Natural killer cell (primary cell): ENCODE measurements around the gene C19orf25. TPM values are rescaled to one million over a fixed set of nuclear protein-coding genes. Genes with fewer than 3 reads are reported as not detected.
A peak's percentile ranks its signal among the peaks of the same experiment; 100 is the strongest.

Experiments used
- ATAC-seq, 3 donors: fragments of 150-1000 bp in 2 of 3; fragments of 200-7000 bp in 1 of 3; cut with Tn5 transposase; 1 replicate in 1 of 3; 2 replicates in 2 of 3; pipeline ENCODE4 v1.10.0; 2021; ENCODE audit warnings: mild to moderate bottlenecking in 2 of 3, moderate library complexity in 2 of 3
- DNase-seq, 2 donors: peaks; one replicate each; pipeline versions ENCODE4 v3.0.0 to v3.0.0-alpha.2; 2013 to 2021; ENCODE audit warnings: mixed read lengths in 1 of 2
- H3K27ac ChIP-seq: one replicate; pipeline ENCODE4 v1.5.1; 2013; ENCODE audit warnings: mild to moderate bottlenecking, low read length
- H3K27me3 ChIP-seq: one replicate; pipeline ENCODE4 v1.6.1; 2013; ENCODE audit warnings: low read length; ENCODE audit not compliant: control insufficient read depth, insufficient read depth
- H3K36me3 ChIP-seq: one replicate; pipeline ENCODE4 v1.6.1; 2013; ENCODE audit warnings: low read length; ENCODE audit not compliant: control insufficient read depth, insufficient read depth
- H3K4me1 ChIP-seq: one replicate; pipeline ENCODE4 v1.6.1; 2013; ENCODE audit warnings: low read length; ENCODE audit not compliant: control insufficient read depth, insufficient read depth
- H3K4me3 ChIP-seq: one replicate; pipeline ENCODE4 v1.5.1; 2013; ENCODE audit warnings: low read length
- H3K9me3 ChIP-seq: one replicate; pipeline ENCODE4 v1.6.1; 2013; ENCODE audit warnings: low read length; ENCODE audit not compliant: control insufficient read depth, insufficient read depth
- H3K27ac Mint-ChIP-seq, 2 donors: one replicate each; pipeline ENCODE4 v1.8.0; 2022; ENCODE audit warnings: mild to moderate bottlenecking in 2 of 2, mixed read lengths in 2 of 2, moderate library complexity in 1 of 2
- H3K27me3 Mint-ChIP-seq, 2 donors: one replicate each; pipeline ENCODE4 v1.8.0; 2022; ENCODE audit warnings: low read depth in 2 of 2, mixed read lengths in 2 of 2
- H3K36me3 Mint-ChIP-seq: one replicate; pipeline ENCODE4 v1.8.0; 2022; ENCODE audit warnings: mixed read lengths
- H3K4me1 Mint-ChIP-seq, 2 donors: one replicate each; pipeline ENCODE4 v1.8.0; 2022; ENCODE audit warnings: mixed read lengths in 2 of 2
- H3K4me3 Mint-ChIP-seq: one replicate; pipeline ENCODE4 v1.8.0; 2022; ENCODE audit warnings: mild to moderate bottlenecking, moderate library complexity, mixed read lengths
- H3K9me3 Mint-ChIP-seq, 2 donors: one replicate each; pipeline ENCODE4 v1.8.0; 2022; ENCODE audit warnings: mixed read lengths in 2 of 2
- WGBS: methylation state at CpG from one replicate; pipeline ENCODE4 v1.1.7; 2013; ENCODE audit warnings: missing lambda C conversion rate; ENCODE audit not compliant: insufficient coverage; 5-methylcytosine and 5-hydroxymethylcytosine counted together
- intact Hi-C: fragments of 100-400 bp; cut with micrococcal nuclease; formaldehyde crosslinking; loops from one replicate; pipeline ENCODE4 v1.14.2; 2022
- total RNA-seq, 4 donors: library from RNA; stranded (reverse); fragments of 120-200 nt in 1 of 4; gene quantifications; one replicate each; pipeline versions ENCODE4 v1.2.3 to v1.2.4, GENCODE V29; 2013 to 2022
- TF ChIP-seq, protein P1 (sequence below): fragments of 200-600 bp; IDR thresholded peaks from one replicate; pipeline ENCODE4 v1.8.0; 2022; ENCODE audit warnings: antibody characterized with exemption

Gene C19orf25
- total RNA-seq, 3 donors from 2014 or later (not counting 1 experiment from before 2014, with no cell fraction given): 30.2 to 42.2 (median 34.3) TPM

DNA sequence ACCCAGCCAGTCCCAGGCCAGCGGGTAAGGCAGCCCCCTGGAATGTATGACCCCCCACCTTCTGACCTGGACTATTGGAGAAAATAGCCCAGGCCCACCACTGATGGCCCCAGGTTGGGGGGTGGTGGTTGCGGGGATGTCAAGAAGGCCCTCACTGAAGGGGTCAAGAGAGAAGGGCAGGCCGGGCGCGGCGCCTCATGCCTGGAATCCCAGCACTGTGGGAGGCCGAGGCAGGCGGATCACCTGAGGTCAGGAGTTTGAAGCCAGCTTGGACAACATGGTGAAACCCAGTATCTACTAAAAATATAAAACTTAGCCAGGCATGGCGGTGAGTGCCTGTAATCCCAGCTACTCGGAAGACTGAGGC, 35.3 kb upstream of the C19orf25 start:
- no peaks in the 10 kb centered on the region for H3K9me3 Mint-ChIP-seq

DNA sequence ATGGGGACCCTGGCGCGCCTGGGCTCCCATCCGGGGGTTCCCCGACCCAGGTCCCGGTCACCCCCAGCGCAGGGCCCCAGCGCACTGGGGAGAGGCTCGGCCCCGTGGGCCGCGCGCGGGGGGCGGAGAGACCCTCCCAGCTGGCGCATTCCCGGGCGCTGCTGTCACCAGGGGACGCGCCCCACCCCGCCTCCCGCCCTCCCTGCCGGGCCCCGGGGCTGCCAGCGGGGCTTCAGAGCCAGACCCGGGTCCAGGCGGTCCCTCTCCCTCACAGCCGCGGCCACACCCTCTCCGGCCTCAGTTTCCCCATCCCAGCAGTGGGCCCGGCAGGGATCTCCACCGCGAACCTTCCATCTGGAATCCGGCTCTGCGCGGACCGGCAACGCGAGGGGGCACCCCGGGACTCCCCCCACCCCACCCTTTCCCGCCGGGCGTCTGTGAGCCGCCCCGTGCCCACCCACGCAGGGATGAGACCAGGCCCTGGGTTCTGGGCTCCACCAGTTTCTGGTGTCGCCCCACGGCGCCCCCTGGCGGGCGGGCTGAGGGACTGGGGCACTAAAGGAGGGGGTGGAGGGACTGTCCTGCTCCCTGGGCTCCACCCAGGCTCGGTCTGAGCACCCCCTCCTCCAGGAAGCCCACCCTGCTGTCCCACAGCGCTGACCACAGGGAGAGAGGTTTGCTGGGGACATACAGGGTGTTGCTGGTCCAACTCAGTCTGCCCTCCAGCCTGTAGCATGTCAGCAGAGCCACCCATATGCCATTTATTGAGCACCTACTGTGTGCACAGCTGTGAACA, 34.7 kb upstream of the C19orf25 start:
- H3K9me3 ChIP-seq: no peaks in the 10 kb centered on the region
- no peak overlapping the region for H3K4me3 ChIP-seq
- intact Hi-C loops: no loop called here
- peaks cover 6 to 15% of the 10 kb centered on the region in 2 donors for H3K27me3 Mint-ChIP-seq
- H3K27me3 ChIP-seq: peaks cover 12% of the 10 kb centered on the region
- H3K36me3 ChIP-seq: no peaks in the 10 kb centered on the region
- no peaks in the 10 kb centered on the region for H3K36me3 Mint-ChIP-seq
- no peak overlapping the region for H3K27ac ChIP-seq
- peaks cover 17% of the 10 kb centered on the region for H3K4me1 ChIP-seq
- H3K27ac Mint-ChIP-seq: no peak overlapping the region
- H3K9me3 Mint-ChIP-seq: no peaks in the 10 kb centered on the region
- H3K4me1 Mint-ChIP-seq: peaks cover 0 to 9% of the 10 kb centered on the region in 2 donors
- no peak overlapping the region for H3K4me3 Mint-ChIP-seq
- ATAC-seq (peak; percentile 63 to 69 (median 68)), DNase-seq (peak; percentile 62 to 82)
- 12% methylated on average over 52 of the region's 52 CpGs for WGBS
- TF ChIP-seq, protein P1, sequence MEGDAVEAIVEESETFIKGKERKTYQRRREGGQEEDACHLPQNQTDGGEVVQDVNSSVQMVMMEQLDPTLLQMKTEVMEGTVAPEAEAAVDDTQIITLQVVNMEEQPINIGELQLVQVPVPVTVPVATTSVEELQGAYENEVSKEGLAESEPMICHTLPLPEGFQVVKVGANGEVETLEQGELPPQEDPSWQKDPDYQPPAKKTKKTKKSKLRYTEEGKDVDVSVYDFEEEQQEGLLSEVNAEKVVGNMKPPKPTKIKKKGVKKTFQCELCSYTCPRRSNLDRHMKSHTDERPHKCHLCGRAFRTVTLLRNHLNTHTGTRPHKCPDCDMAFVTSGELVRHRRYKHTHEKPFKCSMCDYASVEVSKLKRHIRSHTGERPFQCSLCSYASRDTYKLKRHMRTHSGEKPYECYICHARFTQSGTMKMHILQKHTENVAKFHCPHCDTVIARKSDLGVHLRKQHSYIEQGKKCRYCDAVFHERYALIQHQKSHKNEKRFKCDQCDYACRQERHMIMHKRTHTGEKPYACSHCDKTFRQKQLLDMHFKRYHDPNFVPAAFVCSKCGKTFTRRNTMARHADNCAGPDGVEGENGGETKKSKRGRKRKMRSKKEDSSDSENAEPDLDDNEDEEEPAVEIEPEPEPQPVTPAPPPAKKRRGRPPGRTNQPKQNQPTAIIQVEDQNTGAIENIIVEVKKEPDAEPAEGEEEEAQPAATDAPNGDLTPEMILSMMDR: peak; percentile 64

More for the DNA sequence above, 35.3 kb upstream of the C19orf25 start:
- peaks cover 12% of the 10 kb centered on the region for H3K27me3 ChIP-seq
- no peak for DNase-seq
- no peaks in the 10 kb centered on the region for H3K36me3 ChIP-seq
- peaks cover 0 to 9% of the 10 kb centered on the region in 2 donors for H3K4me1 Mint-ChIP-seq
- H3K4me1 ChIP-seq: peaks cover 17% of the 10 kb centered on the region
- H3K27me3 Mint-ChIP-seq: peaks cover 6 to 14% of the 10 kb centered on the region in 2 donors
- H3K27ac Mint-ChIP-seq: no peak overlapping the region
- 72% methylated on average over 10 of the region's 10 CpGs for WGBS
- no peak overlapping the region for H3K4me3 ChIP-seq
- no peak overlapping the region for H3K27ac ChIP-seq
- TF ChIP-seq, protein P1: no peak
- intact Hi-C loops: no loop called here
- no peak for ATAC-seq
- no peak overlapping the region for H3K4me3 Mint-ChIP-seq
- H3K36me3 Mint-ChIP-seq: no peaks in the 10 kb centered on the region
- H3K9me3 ChIP-seq: no peaks in the 10 kb centered on the region

GRCh38 chr19:1512671-1513498, 33.9 kb upstream of the C19orf25 start, which contains the start of gene ADAMTSL5:
TSS of gene ADAMTSL5 (minus strand) at chr19:1513019. CDS start at chr19:1510943, 2,076 bp downstream.
- no peak within 1 kb of the TSS for H3K27ac ChIP-seq
- H3K27ac Mint-ChIP-seq: no peak within 1 kb of the TSS
- ATAC-seq (peak; percentile 47 to 61 (median 52)), DNase-seq (peak in 1 of 2 donors; percentile 80)
- TF ChIP-seq, protein P1: no peak
- intact Hi-C loops: no loop called here
- no peaks in the 10 kb centered on the region for H3K36me3 Mint-ChIP-seq
- peak within 1 kb of the TSS; percentile 64 for H3K4me3 Mint-ChIP-seq
- no peaks in the 10 kb centered on the region for H3K36me3 ChIP-seq
- H3K4me1 ChIP-seq: peaks cover 24% of the 10 kb centered on the region
- peak within 1 kb of the TSS; percentile 17 for H3K4me3 ChIP-seq
- peaks cover 6 to 18% of the 10 kb centered on the region in 2 donors for H3K27me3 Mint-ChIP-seq
- H3K9me3 ChIP-seq: peaks cover 3% of the 10 kb centered on the region
- no peaks in the 10 kb centered on the region for H3K9me3 Mint-ChIP-seq
- 3% methylated on average over 77 of the region's 78 CpGs for WGBS
- H3K4me1 Mint-ChIP-seq: peaks cover under 1 to 13% of the 10 kb centered on the region in 2 donors
- H3K27me3 ChIP-seq: peaks cover 12% of the 10 kb centered on the region
